HG03039 (cell line): Measurements from ENCODE around the gene C3AR1.
A peak's percentile ranks its signal among the peaks of the same experiment; 100 is the strongest.
"Not testable (repeated sequence)": the region's sequence is repeated elsewhere in the genome, so short reads cannot be mapped to it uniquely, and the experiment has no call there.

Experiments
- ATAC-seq: cut with Tn5 transposase; IDR thresholded peaks from one replicate; pipeline ENCODE4 v1.9.1; 2021; ENCODE audit warnings: mild to moderate bottlenecking, moderate library complexity; ENCODE audit not compliant: unreplicated experiment

The C3AR1 gene

DNA sequence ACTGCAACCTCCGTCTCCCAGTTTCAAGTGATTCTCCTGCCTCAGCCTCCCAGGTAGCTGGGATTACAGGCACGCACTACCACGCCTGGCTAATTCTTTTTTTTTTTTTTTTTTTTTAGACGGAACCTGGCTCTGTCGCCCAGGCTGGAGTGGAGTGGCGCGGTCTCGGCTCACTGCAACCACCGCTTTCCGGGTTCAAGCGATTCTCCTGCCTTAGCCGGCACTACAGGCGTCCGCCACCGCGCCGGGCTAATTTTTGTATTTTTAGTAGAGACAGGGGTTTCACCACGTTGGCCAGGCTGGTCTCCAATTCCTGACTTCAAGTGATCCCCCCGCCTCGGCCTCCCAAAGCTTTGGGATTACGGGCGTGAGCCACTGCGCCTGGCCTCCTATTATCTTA, 35.1 kb downstream of the C3AR1 start:
- ATAC-seq: not testable (repeated sequence)

DNA sequence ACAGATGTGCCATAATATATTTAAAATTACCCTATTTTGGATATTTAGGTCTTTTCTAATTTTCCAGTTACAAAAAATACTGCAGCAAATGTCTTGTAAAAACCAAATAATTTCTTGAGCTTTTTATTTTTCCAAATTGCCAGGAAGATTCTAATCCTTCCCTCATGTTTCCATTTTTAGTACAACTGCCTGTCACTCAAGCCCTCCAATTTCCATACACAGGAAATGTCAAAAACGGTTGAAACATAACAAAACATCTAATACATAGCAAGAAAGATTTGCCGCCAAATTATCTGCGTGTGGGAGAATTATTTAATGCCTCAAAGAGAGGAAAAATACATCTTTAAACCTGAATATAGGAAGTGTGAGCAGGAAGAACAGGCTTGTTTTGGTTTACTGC, 36.0 kb downstream of the C3AR1 start:
- no peak for ATAC-seq

DNA sequence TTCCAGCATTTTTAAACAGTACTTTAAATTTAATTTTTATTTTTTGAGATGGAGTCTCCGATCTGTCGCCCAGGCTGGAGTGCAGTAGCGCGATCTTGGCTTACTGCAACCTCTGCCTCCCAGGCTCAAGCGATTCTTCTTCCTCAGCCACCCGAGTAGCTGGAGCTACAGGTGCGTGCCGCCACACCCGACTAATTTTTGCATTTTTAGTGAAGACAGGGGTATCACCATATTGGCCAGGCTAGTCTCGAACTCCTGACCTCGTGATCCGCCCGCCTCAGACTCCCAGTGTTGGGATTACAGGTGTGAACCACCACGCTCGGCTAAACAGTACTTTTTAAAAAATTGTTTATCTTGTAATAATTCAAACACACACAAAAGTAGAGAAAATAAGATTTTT, 37.9 kb downstream of the C3AR1 start:
- ATAC-seq: no peak

DNA sequence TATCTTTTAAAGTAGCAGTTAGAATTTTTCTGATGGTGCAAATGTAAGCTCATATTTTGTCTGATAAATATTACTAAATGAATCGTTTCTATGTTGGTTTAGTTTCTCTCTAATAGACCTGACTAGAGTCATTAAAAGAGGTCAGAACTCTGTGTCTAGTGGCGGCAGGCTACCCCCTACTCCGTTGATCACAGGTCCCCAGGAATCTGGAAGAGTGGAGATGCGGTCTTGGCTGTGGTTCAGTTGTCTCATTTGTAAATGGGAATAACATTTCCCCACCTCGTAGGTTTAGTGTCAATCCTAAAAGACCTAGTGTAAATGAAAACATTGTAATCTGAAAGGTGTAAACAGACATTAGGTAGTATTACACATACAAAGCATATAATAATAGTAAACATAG, 38.3 kb downstream of the C3AR1 start:
- ATAC-seq: no peak

DNA sequence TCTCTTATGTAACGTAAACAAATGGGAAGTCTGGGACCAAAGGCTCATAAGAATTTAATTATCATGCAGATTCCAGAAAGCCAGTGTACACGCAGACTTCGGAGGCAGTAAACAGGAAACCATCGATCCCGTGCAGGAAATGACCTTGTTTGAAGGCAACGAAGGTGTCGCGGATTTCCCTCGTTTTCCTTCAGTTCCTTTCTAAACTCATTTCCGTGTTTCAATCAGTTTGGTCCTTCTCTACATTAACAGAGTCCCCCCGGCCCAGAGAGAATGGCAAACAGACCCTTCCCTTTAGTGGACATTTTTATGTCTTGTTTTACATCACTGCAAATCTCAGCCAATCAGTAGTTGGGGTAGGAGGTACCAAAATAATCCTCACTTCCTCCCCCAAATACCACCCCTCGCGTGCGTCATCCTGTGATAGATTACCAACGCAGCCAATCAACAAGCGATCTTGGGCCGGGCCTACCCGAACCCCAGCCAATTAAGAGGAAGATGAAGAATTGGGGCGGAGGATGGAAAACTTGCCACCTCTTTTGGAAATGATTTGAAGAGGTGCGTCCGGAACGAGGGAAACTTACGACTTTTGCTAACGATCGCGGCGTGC, 39.8 kb downstream of the C3AR1 start:
- ATAC-seq: peak; percentile 97

GRCh38 chr12:8018666-8019581, 47.2 kb downstream of the C3AR1 start:
- ATAC-seq: no peak

GRCh38 chr12:8018213-8018612, 47.9 kb downstream of the C3AR1 start:
- ATAC-seq: not testable (repeated sequence)

DNA sequence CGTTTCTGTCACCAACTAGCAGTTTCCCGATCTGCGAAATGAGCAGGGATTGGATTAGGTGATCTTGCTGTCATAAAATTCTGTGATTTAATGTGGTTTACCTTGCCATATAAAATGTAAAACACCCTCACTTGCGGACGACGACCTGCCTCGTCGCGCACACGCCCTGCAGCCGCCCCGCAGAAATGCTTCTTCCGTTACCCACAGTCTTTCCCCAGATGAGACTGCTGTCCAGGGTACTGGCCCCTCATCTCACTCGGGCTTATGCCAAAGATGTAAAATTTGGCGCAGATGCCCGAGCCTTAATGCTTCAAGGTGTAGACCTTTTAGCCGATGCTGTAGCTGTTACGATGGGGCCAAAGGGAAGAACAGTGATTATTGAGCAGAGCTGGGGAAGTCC, 51.3 kb downstream of the C3AR1 start:
- ATAC-seq: no peak

DNA sequence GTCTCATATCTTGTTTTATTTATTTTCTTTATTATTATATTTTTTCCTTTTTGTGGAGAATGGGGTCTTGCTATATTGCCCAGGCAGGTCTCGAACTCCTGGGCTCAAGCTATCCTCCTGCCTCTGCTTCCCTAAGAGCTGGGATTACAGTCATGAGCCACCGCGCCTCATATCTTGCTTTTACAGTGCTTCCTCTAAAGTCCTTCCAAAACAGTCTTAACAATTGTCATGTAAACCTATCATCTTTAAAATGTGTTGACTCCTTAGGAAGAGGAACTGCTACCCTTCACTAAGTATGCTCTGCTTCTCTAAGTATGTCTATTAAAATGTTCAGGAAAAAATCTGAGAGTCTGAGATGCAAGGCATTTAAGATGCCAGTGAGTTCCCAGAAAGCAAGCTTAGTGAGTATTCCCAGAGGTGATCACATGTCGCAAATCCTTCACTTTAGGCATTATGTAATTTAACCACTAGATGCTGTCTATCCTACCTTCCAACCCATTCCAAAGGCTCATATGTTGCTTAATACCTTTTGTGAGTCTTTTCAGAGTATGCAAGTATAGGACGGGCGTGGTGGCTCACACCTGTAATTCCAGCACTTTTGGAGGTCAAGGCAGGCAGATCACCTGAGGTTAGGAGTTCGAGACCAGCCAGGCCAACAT, 53.4 kb downstream of the C3AR1 start:
- ATAC-seq: no peak

GRCh38 chr12:8011331-8011730, 54.8 kb downstream of the C3AR1 start:
- no peak for ATAC-seq
